HEK293 (cell line): ENCODE results near the gene KCTD18.

Experiments
- BCL11B ChIP-seq: fragments of 450-650 bp; formaldehyde crosslinking; IDR thresholded peaks from 2 replicates; pipeline ENCODE4 v1.5.1; 2016; ENCODE audit warnings: low read depth, missing biosample characterization, missing genetic modification characterization
- CTCF ChIP-seq: fragments of 450-650 bp; formaldehyde crosslinking; IDR thresholded peaks from 2 replicates; pipeline ENCODE4 v1.5.1; 2016; ENCODE audit warnings: missing biosample characterization, missing genetic modification characterization
- EGR2 ChIP-seq: fragments of 450-650 bp; formaldehyde crosslinking; IDR thresholded peaks from 2 replicates; pipeline ENCODE4 v1.5.1; 2016; ENCODE audit warnings: low read depth, missing biosample characterization, missing genetic modification characterization
- MEIS1 ChIP-seq: sonication (generic); formaldehyde crosslinking; IDR thresholded peaks from 2 replicates; pipeline ENCODE4 v1.8.1; 2022; ENCODE audit warnings: missing genetic modification reagents, mild to moderate bottlenecking, borderline replicate concordance
- PRDM10 ChIP-seq: fragments of 450-650 bp; formaldehyde crosslinking; IDR thresholded peaks from 2 replicates; pipeline ENCODE4 v1.5.1; 2016; ENCODE audit warnings: missing biosample characterization, missing genetic modification characterization
- REST ChIP-seq: fragments of 450-650 bp; formaldehyde crosslinking; IDR thresholded peaks from 2 replicates; pipeline ENCODE4 v1.5.1; 2016; ENCODE audit warnings: missing biosample characterization, missing genetic modification characterization
- SCRT2 ChIP-seq: fragments of 450-650 bp; formaldehyde crosslinking; IDR thresholded peaks from 2 replicates; pipeline ENCODE4 v1.5.1; 2016; ENCODE audit warnings: missing biosample characterization, missing genetic modification characterization
- SP2 ChIP-seq: fragments of 450-650 bp; formaldehyde crosslinking; IDR thresholded peaks from 2 replicates; pipeline ENCODE4 v1.5.1; 2016; ENCODE audit warnings: missing biosample characterization, missing genetic modification characterization
- ZBTB10 ChIP-seq: fragments of 450-650 bp; formaldehyde crosslinking; IDR thresholded peaks from 2 replicates; pipeline ENCODE4 v1.5.1; 2016; ENCODE audit warnings: missing biosample characterization, missing genetic modification characterization
- ZNF10 ChIP-seq: fragments of 450-650 bp; formaldehyde crosslinking; IDR thresholded peaks from 2 replicates; pipeline ENCODE4 v1.5.1; 2017; ENCODE audit warnings: missing biosample characterization, missing genetic modification characterization
- ZNF639 ChIP-seq: fragments of 450-650 bp; formaldehyde crosslinking; IDR thresholded peaks from 2 replicates; pipeline ENCODE4 v1.5.1; 2016; ENCODE audit warnings: missing biosample characterization, missing genetic modification characterization
- ZXDB ChIP-seq: fragments of 450-650 bp; formaldehyde crosslinking; IDR thresholded peaks from 2 replicates; pipeline ENCODE4 v1.5.1; 2016; ENCODE audit warnings: missing biosample characterization, missing genetic modification characterization

GRCh38 chr2:200479692-200480265 lies 30.1 kb downstream of the KCTD18 start:
- TF ChIP-seq REST (tag by site-specific recombination) (no peak), ZXDB (tag by site-specific recombination) (no peak), ZBTB10 (tag by site-specific recombination) (no peak), CTCF (tag by site-specific recombination) (no peak), MEIS1 (CRISPR knock-in tag) (no peak), ZNF10 (no peak), BCL11B (tag by site-specific recombination) (no peak), EGR2 (tag by site-specific recombination) (no peak), SP2 (tag by site-specific recombination) (no peak), PRDM10 (no peak), ZNF639 (tag by site-specific recombination) (no peak), SCRT2 (tag by site-specific recombination) (no peak)
